Aortic smooth muscle cell (primary cell): ENCODE results near the gene TRPM6. TPM values are rescaled to one million over a fixed set of nuclear protein-coding genes. Genes with fewer than 3 reads are reported as not detected.

Source experiments
- total RNA-seq: library from RNA; depleted of rRNA; stranded (reverse); fragments of >200 nt; gene quantifications from 2 replicates; pipeline ENCODE4 v1.2.3, GENCODE V29; 2014

Gene TRPM6, protein sequence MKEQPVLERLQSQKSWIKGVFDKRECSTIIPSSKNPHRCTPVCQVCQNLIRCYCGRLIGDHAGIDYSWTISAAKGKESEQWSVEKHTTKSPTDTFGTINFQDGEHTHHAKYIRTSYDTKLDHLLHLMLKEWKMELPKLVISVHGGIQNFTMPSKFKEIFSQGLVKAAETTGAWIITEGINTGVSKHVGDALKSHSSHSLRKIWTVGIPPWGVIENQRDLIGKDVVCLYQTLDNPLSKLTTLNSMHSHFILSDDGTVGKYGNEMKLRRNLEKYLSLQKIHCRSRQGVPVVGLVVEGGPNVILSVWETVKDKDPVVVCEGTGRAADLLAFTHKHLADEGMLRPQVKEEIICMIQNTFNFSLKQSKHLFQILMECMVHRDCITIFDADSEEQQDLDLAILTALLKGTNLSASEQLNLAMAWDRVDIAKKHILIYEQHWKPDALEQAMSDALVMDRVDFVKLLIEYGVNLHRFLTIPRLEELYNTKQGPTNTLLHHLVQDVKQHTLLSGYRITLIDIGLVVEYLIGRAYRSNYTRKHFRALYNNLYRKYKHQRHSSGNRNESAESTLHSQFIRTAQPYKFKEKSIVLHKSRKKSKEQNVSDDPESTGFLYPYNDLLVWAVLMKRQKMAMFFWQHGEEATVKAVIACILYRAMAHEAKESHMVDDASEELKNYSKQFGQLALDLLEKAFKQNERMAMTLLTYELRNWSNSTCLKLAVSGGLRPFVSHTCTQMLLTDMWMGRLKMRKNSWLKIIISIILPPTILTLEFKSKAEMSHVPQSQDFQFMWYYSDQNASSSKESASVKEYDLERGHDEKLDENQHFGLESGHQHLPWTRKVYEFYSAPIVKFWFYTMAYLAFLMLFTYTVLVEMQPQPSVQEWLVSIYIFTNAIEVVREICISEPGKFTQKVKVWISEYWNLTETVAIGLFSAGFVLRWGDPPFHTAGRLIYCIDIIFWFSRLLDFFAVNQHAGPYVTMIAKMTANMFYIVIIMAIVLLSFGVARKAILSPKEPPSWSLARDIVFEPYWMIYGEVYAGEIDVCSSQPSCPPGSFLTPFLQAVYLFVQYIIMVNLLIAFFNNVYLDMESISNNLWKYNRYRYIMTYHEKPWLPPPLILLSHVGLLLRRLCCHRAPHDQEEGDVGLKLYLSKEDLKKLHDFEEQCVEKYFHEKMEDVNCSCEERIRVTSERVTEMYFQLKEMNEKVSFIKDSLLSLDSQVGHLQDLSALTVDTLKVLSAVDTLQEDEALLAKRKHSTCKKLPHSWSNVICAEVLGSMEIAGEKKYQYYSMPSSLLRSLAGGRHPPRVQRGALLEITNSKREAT (N-terminal part only)
- total RNA-seq, result not detected in 2 replicates

DNA sequence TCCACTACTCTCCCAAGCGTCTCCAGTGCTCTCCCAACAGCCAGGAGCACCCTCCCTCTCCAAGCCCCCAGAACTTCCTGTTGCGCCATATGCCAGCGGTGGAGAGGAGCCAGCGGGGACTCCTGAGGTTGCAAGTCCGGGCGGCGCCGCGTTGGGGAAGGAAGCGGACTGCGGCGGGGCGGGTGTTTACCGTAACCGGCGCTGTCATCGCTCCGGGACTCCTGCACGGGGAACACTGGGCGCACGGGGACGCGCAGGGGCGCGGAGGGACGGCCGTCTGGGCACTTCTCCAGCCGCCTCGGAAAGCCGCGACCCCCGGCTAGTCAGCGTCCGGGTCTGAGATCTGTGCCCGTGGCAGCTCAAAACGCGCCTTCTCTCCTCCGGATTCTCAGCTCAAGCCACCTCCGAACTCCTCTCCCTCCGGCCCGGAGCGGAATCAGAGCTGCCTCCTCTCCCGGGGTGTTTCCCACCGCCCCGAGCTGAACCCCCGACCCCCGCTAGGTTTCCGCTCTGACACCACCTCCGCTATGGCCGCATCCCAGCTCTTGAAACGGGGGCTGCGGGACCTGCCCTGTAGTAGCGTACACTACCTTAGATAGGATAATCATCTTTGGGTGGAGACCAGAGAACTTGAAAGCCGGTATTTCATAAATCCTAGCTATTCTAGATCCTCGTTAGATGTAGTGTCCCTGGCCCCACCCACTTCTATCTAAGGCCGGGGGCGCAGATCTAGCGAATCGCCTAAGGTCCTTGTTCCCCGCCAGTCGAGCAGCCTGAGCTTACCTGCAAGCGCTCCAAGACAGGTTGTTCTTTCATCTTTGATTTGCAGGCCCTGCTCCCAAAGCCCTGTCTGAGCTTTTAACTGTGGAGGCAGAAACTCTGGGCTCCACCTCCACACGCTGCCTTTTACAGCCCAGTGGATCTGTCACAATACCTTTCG is at the start of gene TRPM6:
TRPM6 (minus strand) TSS at position 881 of the 940 bp plus-strand sequence; CDS start at position 816, 65 bp downstream.

Other genes with a start within 250 kb of the TRPM6 start
- gene C9orf40, start 65.0 kb upstream of the TRPM6 start, total RNA-seq, result 1.9 and 3.0 TPM in 2 replicates
- gene CARNMT1, start 140.4 kb upstream of the TRPM6 start, total RNA-seq, result 22.6 and 26.7 TPM in 2 replicates
- gene NMRK1, start 200.2 kb upstream of the TRPM6 start, total RNA-seq, result 28.8 and 29.5 TPM in 2 replicates
- 76.1 and 81.9 TPM in 2 replicates for gene OSTF1, start 200.6 kb upstream of the TRPM6 start, total RNA-seq